ENCODE measurements around the gene DNM1L. TPM values are rescaled to one million over a fixed set of nuclear protein-coding genes. Genes with fewer than 3 reads are reported as not detected.

DNM1L gene
- total and polyA plus RNA-seq, 9 of the 15 experiments (the other 6 are each of a cell fraction or from before 2014, with no cell fraction given), result 24.1 to 82.8 (median 61.5) TPM

- WGBS (ENCODE audit: insufficient coverage, low coverage, missing lambda C conversion rate), result 92% methylated on average over 2 of the region's 2 CpGs
- H3K27ac ChIP-seq (ENCODE audit: extremely low read depth, low read depth, low read length), result no peak overlapping the region
- H3K79me2 ChIP-seq (ENCODE audit: control insufficient read depth, insufficient read depth, low read length), result no peaks in the 10 kb centered on the region
- no peaks in the 10 kb centered on the region for H3K4me1 ChIP-seq (replicated peaks in 1 of 2; ENCODE audit: control insufficient read depth in 2 of 2, insufficient read depth in 2 of 2, low read length in 2 of 2)
- H3K27me3 ChIP-seq (ENCODE audit: control insufficient read depth in 2 of 2, insufficient read depth in 2 of 2, low read length in 2 of 2), result no peaks in the 10 kb centered on the region
- no peak for DNase-seq (ENCODE audit: extremely low read depth in 1 of 4, low spot score in 3 of 4)
- ATAC-seq, result no peak
- no peaks in the 10 kb centered on the region for H4K20me1 ChIP-seq (replicated peaks; ENCODE audit: control insufficient read depth, insufficient read depth, low read length)
- no peak overlapping the region for H3K4me3 ChIP-seq
- H3K9me1 ChIP-seq (ENCODE audit: control insufficient read depth, insufficient read depth, low read length), result no peaks in the 10 kb centered on the region
- H3K9ac ChIP-seq (ENCODE audit: insufficient read depth in 1 of 2, low read depth in 2 of 2, low read length in 2 of 2), result no peak overlapping the region
- POLR2A ChIA-PET, result no interaction called here
- peaks cover 97% of the 10 kb centered on the region for H3K36me3 ChIP-seq (ENCODE audit: control insufficient read depth, insufficient read depth, low read length)
- no peak overlapping the region for H3K4me2 ChIP-seq (ENCODE audit: insufficient read depth, low read length)
- H3K9me3 ChIP-seq (replicated peaks; ENCODE audit: control insufficient read depth, insufficient read depth, low read depth, low read length), result no peaks in the 10 kb centered on the region
- no peak for FAIRE-seq
- TF ChIP-seq ZNF696 (CRISPR knock-in tag; conservative IDR thresholded peaks at IDR 0.05), result no peak
- TF ChIP-seq MYNN (IDR thresholded peaks at IDR 0.05), result no peak
- TF ChIP-seq MYNN (CRISPR knock-in tag; IDR thresholded peaks at IDR 0.05), result no peak
- TF ChIP-seq HOMEZ (CRISPR knock-in tag; IDR thresholded peaks at IDR 0.05), result no peak
- no peak for TF ChIP-seq ZZZ3 (IDR thresholded peaks at IDR 0.05)
- TF ChIP-seq PHF8 (IDR thresholded peaks at IDR 0.05; ENCODE audit: borderline replicate concordance, low read length), result no peak
- TF ChIP-seq MEF2A (IDR thresholded peaks at IDR 0.05; ENCODE audit: control insufficient read depth, low read depth, low read length), result no peak
- no peak for TF ChIP-seq SFPQ (IDR thresholded peaks at IDR 0.05; ENCODE audit: low read depth, low read length)
- no peak overlapping the region for H2AFZ ChIP-seq (ENCODE audit: low read depth, low read length)
- CTCF ChIA-PET (ENCODE audit: low intra/inter-chr PET ratio), result no interaction called here
- no TSS peak for BruUV-seq (replicated peaks)
- intact Hi-C loops (cut with micrococcal nuclease) (no loop called here), in situ Hi-C loops (cut with MboI) (no loop called here)
Observed at GRCh38 chr12:32743264-32743663, 64.2 kb downstream of the DNM1L start.
